NK-92 treated with Interleukin-12 subunit alpha and Interleukin-12 subunit beta, amount 100 ng/mL, for 24 hours (cell line): ENCODE results near the gene MYO18A.
"Not testable (repeated sequence)": the region's sequence is repeated elsewhere in the genome, so short reads cannot be mapped to it uniquely, and the experiment has no call there.

Source experiments
- DNase-seq: peaks from one replicate; lab custom pipeline; 2025; lab: John Stamatoyannopoulos, UW

MYO18A gene

GRCh38 chr17:29193146-29193545 lies 12.9 kb upstream of the MYO18A start:
- no peak for DNase-seq

GRCh38 chr17:29190592-29191207 lies 10.5 kb upstream of the MYO18A start:
- no peak for DNase-seq

GRCh38 chr17:29190039-29190438 lies 9.8 kb upstream of the MYO18A start:
- DNase-seq: no peak

GRCh38 chr17:29189355-29189754 lies 9.2 kb upstream of the MYO18A start:
- no peak for DNase-seq

GRCh38 chr17:29181226-29181625 lies 1.0 kb upstream of the MYO18A start:
- DNase-seq: no peak

GRCh38 chr17:29180788-29181160 lies 576 bp upstream of the MYO18A start:
- DNase-seq: no peak

- DNase-seq: no peak
Measured at GRCh38 chr17:29179232-29180033, 765 bp downstream of the MYO18A start.

GRCh38 chr17:29178750-29179231 lies 1.4 kb downstream of the MYO18A start:
- no peak for DNase-seq

- DNase-seq: no peak
Measured at GRCh38 chr17:29177871-29178749, 2.1 kb downstream of the MYO18A start.

- no peak for DNase-seq
Measured at GRCh38 chr17:29177541-29177870, 2.7 kb downstream of the MYO18A start.

- no peak for DNase-seq
Measured at GRCh38 chr17:29176558-29177351, 3.4 kb downstream of the MYO18A start.

GRCh38 chr17:29175349-29175748 lies 4.8 kb downstream of the MYO18A start:
- no peak for DNase-seq

- no peak for DNase-seq
Measured at GRCh38 chr17:29172589-29172988, 7.6 kb downstream of the MYO18A start.

- DNase-seq: no peak
Measured at GRCh38 chr17:29170682-29171081, 9.5 kb downstream of the MYO18A start.

- no peak for DNase-seq
Measured at GRCh38 chr17:29169806-29170591, 10.2 kb downstream of the MYO18A start.

- not testable (repeated sequence) for DNase-seq
Measured at GRCh38 chr17:29168759-29169126, 11.5 kb downstream of the MYO18A start.

GRCh38 chr17:29168079-29168758 lies 12.0 kb downstream of the MYO18A start:
- no peak for DNase-seq

- DNase-seq: no peak
Measured at GRCh38 chr17:29167393-29168078, 12.7 kb downstream of the MYO18A start.

- DNase-seq: no peak
Measured at GRCh38 chr17:29166507-29166887, 13.7 kb downstream of the MYO18A start.
